NB4 (cell line): ENCODE results near the gene ZSCAN10.

Source experiments
- CTCF ChIP-seq: IDR thresholded peaks from one replicate; pipeline ENCODE4 v1.5.1; 2012; ENCODE audit warnings: low read depth, low read length
- POLR2A ChIP-seq: IDR thresholded peaks from 2 replicates; pipeline ENCODE4 v1.6.1; 2011; ENCODE audit warnings: mild to moderate bottlenecking; ENCODE audit not compliant: insufficient read length; ENCODE audit errors: extremely low read depth

- TF ChIP-seq CTCF = no peak
- no peak for TF ChIP-seq POLR2A
Observed at GRCh38 chr16:3097266-3097665, 1.8 kb downstream of the ZSCAN10 start.
